ENCODE data around the gene MGA.

DNA sequence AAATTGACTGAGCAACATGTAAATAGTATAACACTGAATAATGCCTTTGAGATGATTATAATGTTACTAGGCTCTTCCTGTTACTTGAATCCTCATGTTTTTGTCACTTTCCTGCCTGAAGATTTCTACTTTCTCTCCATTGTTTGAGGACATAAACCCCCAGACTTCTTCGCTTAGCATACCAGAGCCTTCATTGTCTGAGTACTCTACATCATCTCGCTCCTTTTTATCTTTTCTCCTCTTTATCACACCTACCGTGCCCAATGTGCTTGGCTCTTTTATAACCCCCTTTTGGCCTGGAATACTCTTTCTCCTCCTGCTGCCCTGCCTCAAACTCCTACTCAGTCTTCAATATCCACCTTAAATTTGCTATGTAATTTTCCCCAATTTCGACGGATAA lies 30.3 kb upstream of the MGA start:
- TF ChIP-seq POLR2A (IDR thresholded peaks at IDR 0.05; ENCODE audit: low read length) (no peak), KDM1A (IDR thresholded peaks at IDR 0.05; ENCODE audit: low read depth) (no peak), RFX5 (IDR thresholded peaks at IDR 0.05) (no peak), SREBF2 (IDR thresholded peaks at IDR 0.05) (no peak), HOXB13 (CRISPR knock-in tag; IDR thresholded peaks at IDR 0.05; ENCODE audit: low read depth) (no peak), ZSCAN20 (CRISPR knock-in tag; IDR thresholded peaks at IDR 0.05) (no peak), GATA3 (IDR thresholded peaks at IDR 0.05; ENCODE audit: borderline replicate concordance) (no peak), EP300 (IDR thresholded peaks at IDR 0.05) (no peak), MAZ (IDR thresholded peaks at IDR 0.05; ENCODE audit: borderline replicate concordance, low read depth, low read length) (no peak)
- TF ChIP-seq, protein P1, sequence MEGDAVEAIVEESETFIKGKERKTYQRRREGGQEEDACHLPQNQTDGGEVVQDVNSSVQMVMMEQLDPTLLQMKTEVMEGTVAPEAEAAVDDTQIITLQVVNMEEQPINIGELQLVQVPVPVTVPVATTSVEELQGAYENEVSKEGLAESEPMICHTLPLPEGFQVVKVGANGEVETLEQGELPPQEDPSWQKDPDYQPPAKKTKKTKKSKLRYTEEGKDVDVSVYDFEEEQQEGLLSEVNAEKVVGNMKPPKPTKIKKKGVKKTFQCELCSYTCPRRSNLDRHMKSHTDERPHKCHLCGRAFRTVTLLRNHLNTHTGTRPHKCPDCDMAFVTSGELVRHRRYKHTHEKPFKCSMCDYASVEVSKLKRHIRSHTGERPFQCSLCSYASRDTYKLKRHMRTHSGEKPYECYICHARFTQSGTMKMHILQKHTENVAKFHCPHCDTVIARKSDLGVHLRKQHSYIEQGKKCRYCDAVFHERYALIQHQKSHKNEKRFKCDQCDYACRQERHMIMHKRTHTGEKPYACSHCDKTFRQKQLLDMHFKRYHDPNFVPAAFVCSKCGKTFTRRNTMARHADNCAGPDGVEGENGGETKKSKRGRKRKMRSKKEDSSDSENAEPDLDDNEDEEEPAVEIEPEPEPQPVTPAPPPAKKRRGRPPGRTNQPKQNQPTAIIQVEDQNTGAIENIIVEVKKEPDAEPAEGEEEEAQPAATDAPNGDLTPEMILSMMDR (IDR thresholded peaks at IDR 0.05), result no peak
